Effector memory CD8-positive, alpha-beta T cell (primary cell): Measurements from ENCODE around the gene CD300E.
"Not testable (repeated sequence)": the region's sequence is repeated elsewhere in the genome, so short reads cannot be mapped to it uniquely, and the experiment has no call there.

Experiments used
- ATAC-seq: fragments of 150-1000 bp; cut with Tn5 transposase; replicated peaks from 2 replicates; pipeline ENCODE4 v1.10.0; 2021; ENCODE audit warnings: mild to moderate bottlenecking, moderate library complexity
- DNase-seq, 3 experiments: peaks; one replicate each; pipeline ENCODE4 v3.0.0; 2021
- H3K27ac Mint-ChIP-seq, 2 donors: one replicate each; pipeline ENCODE4 v1.8.0; 2022; ENCODE audit warnings: mild to moderate bottlenecking in 2 of 2, mixed read lengths in 2 of 2, moderate library complexity in 2 of 2
- H3K27me3 Mint-ChIP-seq, 2 donors: one replicate each; pipeline ENCODE4 v1.8.0; 2022; ENCODE audit warnings: mixed read lengths in 2 of 2
- H3K36me3 Mint-ChIP-seq: one replicate; pipeline ENCODE4 v1.8.0; 2022; ENCODE audit warnings: mild to moderate bottlenecking, moderate library complexity, mixed read lengths; ENCODE audit not compliant: insufficient read depth
- H3K4me1 Mint-ChIP-seq, 2 donors: one replicate each; pipeline ENCODE4 v1.8.0; 2022; ENCODE audit warnings: low read depth in 2 of 2, mixed read lengths in 2 of 2
- H3K4me3 Mint-ChIP-seq, 2 donors: one replicate each; pipeline ENCODE4 v1.8.0; 2022; ENCODE audit warnings: mild to moderate bottlenecking in 2 of 2, mixed read lengths in 2 of 2, moderate library complexity in 2 of 2
- H3K9me3 Mint-ChIP-seq, 2 donors: one replicate each; pipeline ENCODE4 v1.8.0; 2022; ENCODE audit warnings: mixed read lengths in 2 of 2

The CD300E gene

GRCh38 chr17:74584292-74585060 is 39.1 kb downstream of the CD300E start:
- Mint-ChIP-seq H3K9me3 (no peaks in the 10 kb centered on the region), H3K27ac (no peak overlapping the region), H3K36me3 (peaks cover 3% of the 10 kb centered on the region), H3K4me3 (no peak overlapping the region), H3K4me1 (peaks cover 6 to 8% of the 10 kb centered on the region in 2 donors), H3K27me3 (peaks cover 46 to 47% of the 10 kb centered on the region in 2 donors)
- no peak for DNase-seq
- ATAC-seq: no peak

GRCh38 chr17:74582633-74583032 is 40.9 kb downstream of the CD300E start:
- no peak for DNase-seq
- no peak overlapping the region for H3K27ac Mint-ChIP-seq
- no peaks in the 10 kb centered on the region for H3K9me3 Mint-ChIP-seq
- H3K36me3 Mint-ChIP-seq: peaks cover 3% of the 10 kb centered on the region
- H3K27me3 Mint-ChIP-seq: peaks cover 31% of the 10 kb centered on the region in 2 donors
- peaks cover 10 to 12% of the 10 kb centered on the region in 2 donors for H3K4me1 Mint-ChIP-seq
- H3K4me3 Mint-ChIP-seq: no peak overlapping the region
- ATAC-seq: no peak

GRCh38 chr17:74579900-74580299 is 43.6 kb downstream of the CD300E start:
- peaks cover 3% of the 10 kb centered on the region for H3K36me3 Mint-ChIP-seq
- DNase-seq: no peak
- H3K9me3 Mint-ChIP-seq: no peaks in the 10 kb centered on the region
- H3K4me3 Mint-ChIP-seq: no peak overlapping the region
- peak overlapping the region in 1 of 2 donors; percentile 32 for H3K27ac Mint-ChIP-seq
- H3K4me1 Mint-ChIP-seq: peaks cover 10 to 12% of the 10 kb centered on the region in 2 donors
- H3K27me3 Mint-ChIP-seq: peaks cover 32 to 37% of the 10 kb centered on the region in 2 donors
- ATAC-seq: no peak

GRCh38 chr17:74578979-74579378 is 44.6 kb downstream of the CD300E start:
- no peak for ATAC-seq
- Mint-ChIP-seq H3K4me3 (no peak overlapping the region), H3K27ac (no peak overlapping the region), H3K36me3 (peaks cover 3% of the 10 kb centered on the region), H3K27me3 (peaks cover 35 to 46% of the 10 kb centered on the region in 2 donors), H3K9me3 (no peaks in the 10 kb centered on the region), H3K4me1 (peaks cover 12 to 15% of the 10 kb centered on the region in 2 donors)
- no peak for DNase-seq

- peaks cover 4 to 10% of the 10 kb centered on the region in 2 donors for H3K4me1 Mint-ChIP-seq
- H3K4me3 Mint-ChIP-seq: no peak overlapping the region
- no peaks in the 10 kb centered on the region for H3K9me3 Mint-ChIP-seq
- no peak overlapping the region for H3K27ac Mint-ChIP-seq
- ATAC-seq: no peak
- peaks cover 36 to 55% of the 10 kb centered on the region in 2 donors for H3K27me3 Mint-ChIP-seq
- DNase-seq: no peak
- H3K36me3 Mint-ChIP-seq: no peaks in the 10 kb centered on the region
Measured at GRCh38 chr17:74574489-74575142, 48.9 kb downstream of the CD300E start.

DNA sequence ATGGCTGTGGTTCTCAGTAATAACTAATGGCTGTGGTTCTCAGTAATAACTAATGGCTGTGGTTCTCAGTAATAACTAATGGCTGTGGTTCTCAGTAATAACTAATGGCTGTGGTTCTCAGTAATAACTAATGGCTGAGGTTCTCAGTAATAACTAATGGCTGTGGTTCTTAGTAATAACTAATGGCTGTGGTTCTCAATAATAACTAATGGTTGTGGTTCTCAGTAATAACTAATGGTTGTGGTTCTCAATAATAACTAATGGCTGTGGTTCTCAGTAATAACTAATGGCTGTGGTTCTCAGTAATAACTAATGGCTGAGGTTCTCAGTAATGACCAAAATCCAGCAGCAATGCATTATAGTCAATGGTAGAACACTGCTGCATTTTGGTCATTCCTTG is 49.9 kb downstream of the CD300E start:
- DNase-seq, H3K27ac Mint-ChIP-seq, H3K9me3 Mint-ChIP-seq, H3K36me3 Mint-ChIP-seq, H3K4me1 Mint-ChIP-seq, H3K4me3 Mint-ChIP-seq, ATAC-seq: not testable (repeated sequence)
- H3K27me3 Mint-ChIP-seq: peaks cover 45 to 65% of the 10 kb centered on the region in 2 donors

GRCh38 chr17:74573169-74573568 is 50.4 kb downstream of the CD300E start:
- peaks cover 50 to 70% of the 10 kb centered on the region in 2 donors for H3K27me3 Mint-ChIP-seq
- H3K36me3 Mint-ChIP-seq: no peaks in the 10 kb centered on the region
- H3K4me3 Mint-ChIP-seq: no peak overlapping the region
- no peaks in the 10 kb centered on the region for H3K9me3 Mint-ChIP-seq
- H3K27ac Mint-ChIP-seq: no peak overlapping the region
- H3K4me1 Mint-ChIP-seq: peaks cover 0 to 12% of the 10 kb centered on the region in 2 donors
- DNase-seq (no peak), ATAC-seq (no peak)

GRCh38 chr17:74571621-74572270 is 51.8 kb downstream of the CD300E start:
- no peaks in the 10 kb centered on the region for H3K36me3 Mint-ChIP-seq
- DNase-seq (no peak), ATAC-seq (no peak)
- peaks cover 0 to 12% of the 10 kb centered on the region in 2 donors for H3K4me1 Mint-ChIP-seq
- H3K9me3 Mint-ChIP-seq: no peaks in the 10 kb centered on the region
- peaks cover 45 to 64% of the 10 kb centered on the region in 2 donors for H3K27me3 Mint-ChIP-seq
- no peak overlapping the region for H3K27ac Mint-ChIP-seq
- H3K4me3 Mint-ChIP-seq: no peak overlapping the region

GRCh38 chr17:74569020-74570003 is 54.2 kb downstream of the CD300E start:
- H3K4me3 Mint-ChIP-seq: no peak overlapping the region
- H3K27ac Mint-ChIP-seq: no peak overlapping the region
- peaks cover 45 to 55% of the 10 kb centered on the region in 2 donors for H3K27me3 Mint-ChIP-seq
- ATAC-seq: peak; percentile 48
- H3K4me1 Mint-ChIP-seq: peaks cover 0 to 6% of the 10 kb centered on the region in 2 donors
- no peaks in the 10 kb centered on the region for H3K9me3 Mint-ChIP-seq
- no peaks in the 10 kb centered on the region for H3K36me3 Mint-ChIP-seq
- DNase-seq: no peak

- Mint-ChIP-seq H3K4me3 (no peak overlapping the region), H3K36me3 (no peaks in the 10 kb centered on the region), H3K9me3 (no peaks in the 10 kb centered on the region), H3K27ac (no peak overlapping the region), H3K4me1 (peaks cover 0 to 6% of the 10 kb centered on the region in 2 donors), H3K27me3 (peaks cover 52 to 57% of the 10 kb centered on the region in 2 donors)
- ATAC-seq (no peak), DNase-seq (no peak)
Measured at GRCh38 chr17:74568106-74568873, 55.2 kb downstream of the CD300E start.

- Mint-ChIP-seq H3K4me1 (peaks cover 0 to 6% of the 10 kb centered on the region in 2 donors), H3K9me3 (no peaks in the 10 kb centered on the region), H3K27me3 (peaks cover 56 to 57% of the 10 kb centered on the region in 2 donors), H3K4me3 (peak within 1 kb of the TSS in 1 of 2 donors; percentile 7), H3K27ac (no peak within 1 kb of the TSS), H3K36me3 (no peaks in the 10 kb centered on the region)
- ATAC-seq (no peak), DNase-seq (no peak)
Measured at GRCh38 chr17:74567397-74567796, 56.1 kb downstream of the CD300E start, which contains the start of gene CD300H. Gene CD300H, minus strand, starts transcription at chr17:74567509.

DNA sequence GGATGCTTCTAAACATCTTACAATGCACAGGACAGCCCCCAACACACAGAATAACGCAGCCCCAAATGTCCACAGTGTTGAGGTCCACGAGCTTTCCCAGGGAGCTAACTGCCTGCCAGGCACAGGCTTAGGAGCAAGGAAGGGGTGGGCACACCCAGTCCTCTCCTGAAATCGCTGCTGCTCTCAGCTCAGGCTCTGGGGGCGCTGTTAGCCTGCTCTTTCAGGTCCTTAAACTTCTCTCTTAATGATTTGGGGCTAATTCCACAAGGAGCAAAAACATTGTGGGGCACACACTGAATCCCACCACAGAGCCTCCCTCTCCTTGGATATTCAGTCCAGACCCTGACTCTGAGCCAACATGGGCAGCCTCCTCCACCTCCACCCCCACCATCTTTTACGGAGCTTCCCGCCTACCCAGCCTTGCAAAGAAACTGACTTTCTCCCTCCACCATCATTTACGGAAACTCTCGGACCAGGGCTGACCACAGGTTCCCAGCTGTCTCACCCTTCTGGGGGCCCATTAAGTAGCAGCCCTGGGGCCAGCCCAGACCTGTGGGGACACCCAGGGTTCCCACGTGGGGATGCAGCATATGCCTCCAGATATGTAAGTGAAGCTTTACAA is 57.3 kb downstream of the CD300E start:
- no peak overlapping the region for H3K4me3 Mint-ChIP-seq
- peaks cover 0 to 6% of the 10 kb centered on the region in 2 donors for H3K4me1 Mint-ChIP-seq
- H3K36me3 Mint-ChIP-seq: no peaks in the 10 kb centered on the region
- peaks cover 60 to 66% of the 10 kb centered on the region in 2 donors for H3K27me3 Mint-ChIP-seq
- ATAC-seq: no peak
- no peak overlapping the region for H3K27ac Mint-ChIP-seq
- no peaks in the 10 kb centered on the region for H3K9me3 Mint-ChIP-seq
- peak in 2 of 3 experiments; percentile 22 to 23 for DNase-seq
